ENCODE results near the gene MKRN2. TPM values are rescaled to one million over a fixed set of nuclear protein-coding genes. Genes with fewer than 3 reads are reported as not detected.
A peak's percentile ranks its signal among the peaks of the same experiment; 100 is the strongest.

MKRN2 gene
- polyA plus RNA-seq, 2 of the 4 experiments (the other 2 are of a cell fraction): 19.0 to 34.3 TPM

- no peak for TF ChIP-seq EP300 (IDR thresholded peaks at IDR 0.05)
- 0 out of 2 replicates have a peak, but pooled peaks have one; percentile 10 for TF ChIP-seq KDM5A (IDR thresholded peaks at IDR 0.05)
- no peak for TF ChIP-seq KDM1A (IDR thresholded peaks at IDR 0.05; ENCODE audit: low read depth)
- TF ChIP-seq ELK1 (IDR thresholded peaks at IDR 0.05; ENCODE audit: low read depth, low read length): no peak
- TF ChIP-seq ZFP36 (IDR thresholded peaks at IDR 0.05; ENCODE audit: borderline replicate concordance, partially characterized antibody): no peak
- no peak for TF ChIP-seq PBX3 (IDR thresholded peaks at IDR 0.05)
- TF ChIP-seq RARB (CRISPR knock-in tag; IDR thresholded peaks at IDR 0.05): no peak
- TF ChIP-seq PHF8 (IDR thresholded peaks at IDR 0.05; ENCODE audit: borderline replicate concordance, low read depth): no peak
- TF ChIP-seq HEYL (CRISPR knock-in tag; IDR thresholded peaks at IDR 0.05): no peak
- no peak for TF ChIP-seq MAX (IDR thresholded peaks at IDR 0.05)
- TF ChIP-seq CEBPB (IDR thresholded peaks at IDR 0.05): peak in 1 of 2 experiments; percentile 27; a peak in 1 of 4 replicates
- TF ChIP-seq MAFK (IDR thresholded peaks at IDR 0.05; ENCODE audit: partially characterized antibody): no peak
- TF ChIP-seq E2F6 (IDR thresholded peaks at IDR 0.05; ENCODE audit: borderline replicate concordance, low read depth): no peak
- FAIRE-seq (no peak), DNase-seq (ENCODE audit: low read depth in 1 of 2, low spot score in 1 of 2) (no peak), ATAC-seq (no peak)
- 2% methylated on average over 18 of the region's 18 CpGs for WGBS (ENCODE audit: missing lambda C conversion rate)
- Histone ChIP-seq H3K9me3 (no peaks in the 10 kb centered on the region), H3K4me2 (peak overlapping the region; percentile 98), H3K4me3 (peak overlapping the region; percentile 86), H3K4me1 (peaks cover 25% of the 10 kb centered on the region), H3K27ac (peak overlapping the region; percentile 92 to 93)
- ChIA-PET POLR2A (interaction anchor here (1.5 kb wide), 1 partner anchor 284 kb away, joined by 4 read pairs; the partner anchor contains the start of gene RPL32), CTCF (interaction anchor here (0.8 to 1.4 kb wide), 3 partner anchors 13 to 123 kb away, joined by 3 to 4 read pairs (median 3); no protein-coding TSS in a partner anchor)
Measured at GRCh38 chr3:12557473-12558100, 700 bp downstream of the MKRN2 start.

- TF ChIP-seq CHD2 (IDR thresholded peaks at IDR 0.05; ENCODE audit: low read length, partially characterized antibody) (no peak), NFE2L2 (conservative IDR thresholded peaks at IDR 0.05; ENCODE audit: low read length) (no peak), CTCF (IDR thresholded peaks at IDR 0.05) (no peak), USF2 (IDR thresholded peaks at IDR 0.05) (no peak), ZNF302 (CRISPR knock-in tag; IDR thresholded peaks at IDR 0.05) (no peak), EHMT2 (IDR thresholded peaks at IDR 0.05; ENCODE audit: low read depth) (no peak), HDAC2 (IDR thresholded peaks at IDR 0.05) (no peak), GATA3 (IDR thresholded peaks at IDR 0.05; ENCODE audit: borderline replicate concordance) (no peak), JUN (IDR thresholded peaks at IDR 0.05) (no peak), RCOR1 (IDR thresholded peaks at IDR 0.05; ENCODE audit: low read depth, low read length) (no peak), NPAS2 (CRISPR knock-in tag; IDR thresholded peaks at IDR 0.05; ENCODE audit: borderline replicate concordance) (no peak)
- ATAC-seq: no peak
- Histone ChIP-seq H3K4me3 (no peak overlapping the region), H3K4me2 (peak overlapping the region; percentile 98), H3K4me1 (peaks cover 33% of the 10 kb centered on the region), H3K27ac (no peak overlapping the region), H3K9me3 (no peaks in the 10 kb centered on the region)
- ChIA-PET POLR2A (interaction anchor here (1.5 kb wide), 1 partner anchor 283 kb away, joined by 4 read pairs; the partner anchor contains the start of gene RPL32), CTCF (interaction anchor here (1.1 to 1.4 kb wide), 3 partner anchors 79 to 292 kb away, joined by 3 read pairs; no protein-coding TSS in a partner anchor)
- 82% methylated on average over 4 of the region's 4 CpGs for WGBS (ENCODE audit: missing lambda C conversion rate)
- FAIRE-seq: no peak
- no peak for DNase-seq (ENCODE audit: low read depth in 1 of 2, low spot score in 1 of 2)
Measured at GRCh38 chr3:12558706-12559105, 1.8 kb downstream of the MKRN2 start.

All from A549 (cell line).